Central memory CD4-positive, alpha-beta T cell (primary cell): ENCODE data around the gene TRIM40.

ENCODE experiments used
- DNase-seq: peaks from one replicate; pipeline ENCODE4 v3.0.0; 2022

The TRIM40 gene

DNA sequence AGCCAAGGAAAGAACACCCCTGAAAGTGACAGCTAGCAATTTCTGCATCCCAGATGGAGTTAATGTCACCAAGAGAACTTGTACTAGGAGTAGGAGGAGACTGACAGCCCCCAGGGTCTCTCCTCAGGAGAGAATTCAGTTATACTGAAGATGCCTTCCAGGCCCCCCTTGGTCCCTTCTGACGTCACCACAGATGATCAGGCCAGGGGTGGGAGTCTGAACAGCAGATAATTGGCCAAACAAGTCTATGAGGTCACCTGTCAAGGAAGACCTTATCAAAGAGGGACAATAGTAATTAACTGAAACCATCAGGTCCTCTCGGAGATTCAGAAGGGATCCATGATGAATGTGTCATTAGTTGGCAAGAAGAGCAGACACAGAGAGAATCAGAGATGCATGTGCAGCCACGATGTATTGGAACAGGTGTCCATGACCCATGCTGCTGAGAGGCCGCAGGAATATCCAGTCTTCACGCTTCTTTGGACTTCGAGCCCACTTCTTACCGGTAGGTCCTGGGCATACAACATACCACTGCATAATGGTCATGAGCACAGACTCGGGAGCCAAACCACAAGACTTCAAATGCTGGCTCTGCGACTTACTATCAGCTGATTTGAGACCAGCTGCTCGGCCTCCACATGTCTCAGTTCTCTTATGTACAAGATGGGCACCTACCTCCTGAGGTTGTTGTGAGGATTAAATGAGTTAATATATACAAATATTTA, 14.9 kb downstream of the TRIM40 start:
- DNase-seq = no peak

DNA sequence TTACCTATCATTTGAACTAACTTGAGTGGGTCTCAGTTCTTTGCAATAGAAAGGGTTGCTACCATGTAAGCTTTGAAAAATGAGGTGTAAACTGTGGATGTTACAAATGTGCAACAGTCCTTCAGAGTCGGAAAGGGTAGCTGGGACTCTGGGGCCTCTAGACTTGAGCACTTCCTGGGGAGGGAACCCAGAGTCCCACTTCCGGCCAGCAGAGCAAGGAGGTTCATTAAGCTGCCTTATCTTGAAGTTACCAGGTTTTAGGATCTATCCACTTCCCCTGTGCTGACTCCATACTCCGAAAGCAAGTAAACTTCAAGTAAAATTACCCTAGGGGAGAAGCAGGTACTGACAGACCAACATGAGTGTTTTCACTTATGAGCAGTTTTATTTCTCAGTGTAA, 15.6 kb downstream of the TRIM40 start:
- no peak for DNase-seq

DNA sequence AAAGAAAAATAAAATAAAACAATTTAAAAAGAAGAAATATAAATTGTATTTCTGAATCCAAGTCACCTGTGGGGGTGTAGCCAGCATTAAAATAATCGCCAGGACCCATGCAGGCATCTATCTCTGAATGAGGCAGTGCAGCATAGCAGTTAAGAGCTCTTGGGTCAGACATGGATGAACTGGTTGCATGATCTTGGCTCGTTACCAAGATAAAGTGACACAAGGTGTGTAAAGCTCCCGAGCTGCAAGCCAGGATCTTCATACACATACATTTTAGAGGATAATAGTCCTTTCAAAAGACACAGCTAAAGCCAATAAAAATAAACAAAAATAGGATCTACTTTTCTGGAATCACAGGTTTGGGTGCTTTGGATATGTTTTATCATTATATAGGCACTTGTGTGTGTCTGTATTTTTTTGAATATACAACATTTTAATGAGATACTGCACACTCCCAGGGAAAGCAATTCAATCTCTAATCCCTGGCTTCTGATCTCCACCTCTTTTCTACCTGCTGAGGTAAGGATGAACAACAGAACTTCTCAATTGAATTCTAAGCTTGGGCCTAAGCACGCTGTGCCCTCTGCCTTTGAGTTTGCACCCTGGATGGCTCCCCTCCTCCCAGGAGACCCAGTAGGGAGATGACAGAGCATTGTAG, 16.2 kb downstream of the TRIM40 start:
- DNase-seq = no peak

DNA sequence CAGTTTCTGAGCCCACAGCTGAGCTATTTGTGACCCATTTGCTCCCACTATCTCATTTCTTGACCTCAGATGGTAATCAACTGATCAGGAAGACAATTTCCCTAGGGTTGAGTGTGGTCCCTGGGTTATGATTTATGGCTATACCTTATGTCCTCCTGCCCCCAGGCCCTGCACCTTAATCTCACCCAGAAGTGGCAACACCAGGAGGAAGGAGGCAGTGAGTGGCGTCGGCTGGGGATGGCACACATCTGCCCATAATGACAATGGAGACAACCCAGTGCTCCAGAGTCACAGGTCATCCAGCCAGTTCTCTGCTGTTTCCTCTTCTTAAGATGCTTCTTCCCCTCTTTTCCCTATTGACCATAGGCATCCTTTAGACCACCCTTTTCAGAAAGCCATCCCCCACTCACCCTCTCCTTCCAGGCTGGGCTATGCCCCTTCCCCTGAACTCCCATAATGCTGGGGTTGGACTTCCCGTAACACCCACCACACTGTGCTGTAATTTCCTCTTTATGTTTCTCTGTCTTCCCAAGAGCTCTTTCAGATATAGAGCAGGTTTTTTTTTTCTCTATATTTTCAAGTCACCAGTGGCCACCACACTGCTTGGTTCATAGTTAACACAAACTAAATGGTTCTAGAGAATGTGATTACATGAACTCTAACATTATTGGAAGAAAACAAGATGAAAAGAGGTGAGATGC, 17.1 kb downstream of the TRIM40 start:
- no peak for DNase-seq

DNA sequence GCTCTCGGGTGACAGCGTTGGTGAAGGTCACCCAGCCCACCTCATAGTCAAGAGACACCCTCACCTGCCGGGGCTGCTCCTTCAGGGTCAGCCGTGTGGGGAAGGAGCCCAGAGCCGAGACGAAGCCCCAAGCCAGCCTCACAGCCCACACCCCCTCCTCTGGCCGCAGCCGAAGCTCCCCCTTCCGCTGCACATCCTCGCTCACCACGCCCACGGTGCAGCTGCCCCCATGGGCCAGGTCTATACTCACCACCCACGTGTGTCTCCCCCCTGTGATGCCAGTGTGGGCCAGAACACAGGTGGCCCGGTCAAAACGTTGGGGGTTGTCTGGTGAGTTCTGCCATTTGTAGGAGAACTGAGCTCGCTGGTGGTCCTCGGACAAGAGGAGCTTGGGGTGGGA, 18.1 kb downstream of the TRIM40 start:
- no peak for DNase-seq

DNA sequence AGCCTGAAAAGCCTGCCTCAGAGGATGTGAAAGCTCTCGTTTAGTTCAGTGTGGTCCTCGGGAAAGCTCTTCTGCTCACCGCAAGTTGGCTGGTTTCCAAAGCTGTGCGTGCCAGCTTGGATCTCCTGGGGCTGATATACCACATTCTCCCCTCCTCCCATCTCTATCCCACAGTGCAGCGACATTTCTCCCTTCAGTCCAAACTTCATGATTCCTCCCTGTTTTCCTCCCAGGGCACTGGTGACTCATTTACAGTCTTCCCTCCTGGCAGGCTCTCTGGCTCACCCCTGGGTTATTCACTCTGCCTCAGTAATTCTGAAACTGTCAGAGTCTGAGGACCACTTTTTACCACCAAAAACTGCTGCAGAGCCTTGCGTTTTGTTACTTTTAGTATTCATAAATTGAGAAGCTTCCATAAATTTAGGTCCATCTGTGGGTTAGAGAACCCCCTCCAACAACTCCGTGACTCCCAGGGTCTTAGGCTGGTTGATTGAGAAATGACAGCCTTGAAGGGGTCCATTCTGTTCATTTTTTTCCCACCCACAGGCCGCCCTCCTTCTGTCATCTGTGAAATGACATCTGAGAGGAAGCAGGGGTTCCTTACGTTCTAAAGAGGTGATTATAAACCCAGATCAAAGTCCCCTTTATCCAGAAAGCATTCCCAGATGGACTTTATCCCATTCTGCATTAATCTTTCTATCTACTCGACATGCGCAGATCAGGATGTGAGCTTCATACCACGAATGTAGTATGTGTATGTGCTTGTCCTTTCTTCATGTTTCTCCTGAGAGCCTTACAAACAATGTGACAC, 19.0 kb downstream of the TRIM40 start:
- no peak for DNase-seq

DNA sequence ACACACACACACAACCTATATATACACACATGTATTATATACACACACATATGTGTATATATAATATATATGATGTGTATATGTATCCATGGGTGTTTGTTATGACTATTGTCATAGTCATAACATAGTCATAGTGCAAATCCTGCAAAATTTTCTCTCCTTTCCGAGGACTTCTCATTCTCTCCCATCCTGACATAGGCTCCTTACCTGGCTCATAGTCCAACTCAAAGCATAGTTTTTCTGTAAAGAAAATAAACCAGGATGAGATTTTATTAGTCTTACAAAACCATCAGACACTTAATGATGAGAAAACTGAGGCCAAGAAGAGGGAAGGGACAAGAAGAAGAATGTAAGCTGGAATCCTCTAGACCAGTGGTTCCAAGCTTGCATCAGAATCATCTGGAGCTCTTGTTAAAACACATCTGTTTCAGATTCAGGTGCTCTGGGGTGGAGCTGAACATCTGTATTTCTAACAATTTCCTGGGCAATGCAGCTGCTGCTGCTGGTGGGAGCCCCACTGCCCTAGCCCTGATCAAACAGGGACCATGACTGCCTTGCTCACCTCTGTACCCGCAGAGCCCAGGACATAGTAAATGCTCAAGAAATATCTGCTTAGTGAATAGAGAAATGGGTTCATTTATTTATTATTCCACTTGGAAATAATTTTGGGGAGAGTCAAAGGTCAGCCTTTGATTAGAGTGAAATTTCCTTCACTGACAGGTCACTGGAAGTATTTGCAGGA, 19.8 kb downstream of the TRIM40 start:
- no peak for DNase-seq

DNA sequence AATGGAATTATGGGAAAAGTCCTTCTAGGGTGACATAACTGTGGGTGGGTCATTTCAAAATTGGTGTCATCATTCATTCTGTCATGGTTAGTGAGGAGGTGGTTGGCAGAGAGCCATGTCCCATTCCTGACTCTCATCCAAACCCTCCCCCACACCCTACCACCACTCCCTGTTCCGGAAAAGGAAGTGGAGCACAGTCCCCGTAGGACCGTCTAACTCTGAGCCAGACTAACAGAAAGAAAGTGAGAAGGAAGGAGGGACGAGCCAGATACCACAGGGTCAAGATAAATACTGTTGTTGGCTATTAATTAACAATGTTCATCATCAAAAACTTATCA, 20.3 kb downstream of the TRIM40 start:
- DNase-seq = no peak

DNA sequence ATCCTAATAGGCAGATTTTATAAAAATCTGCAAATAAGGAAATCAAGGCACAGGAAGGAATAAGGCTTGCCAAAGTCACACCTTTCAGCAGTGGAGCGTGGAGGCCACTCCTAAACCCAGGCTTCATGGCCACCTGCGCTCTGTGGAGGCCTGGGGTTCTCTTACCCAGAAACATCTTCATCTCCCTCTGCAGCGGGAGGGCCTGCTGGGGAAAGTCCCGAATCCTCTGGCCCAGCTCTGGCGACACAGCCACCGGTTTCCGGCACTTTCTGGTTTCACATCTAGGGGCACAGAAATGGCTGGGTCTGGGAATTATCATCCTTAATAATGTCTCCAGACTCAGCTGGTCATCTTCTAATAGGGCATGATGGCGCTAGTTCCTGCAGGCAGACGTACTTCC, 20.8 kb downstream of the TRIM40 start:
- no peak for DNase-seq

DNA sequence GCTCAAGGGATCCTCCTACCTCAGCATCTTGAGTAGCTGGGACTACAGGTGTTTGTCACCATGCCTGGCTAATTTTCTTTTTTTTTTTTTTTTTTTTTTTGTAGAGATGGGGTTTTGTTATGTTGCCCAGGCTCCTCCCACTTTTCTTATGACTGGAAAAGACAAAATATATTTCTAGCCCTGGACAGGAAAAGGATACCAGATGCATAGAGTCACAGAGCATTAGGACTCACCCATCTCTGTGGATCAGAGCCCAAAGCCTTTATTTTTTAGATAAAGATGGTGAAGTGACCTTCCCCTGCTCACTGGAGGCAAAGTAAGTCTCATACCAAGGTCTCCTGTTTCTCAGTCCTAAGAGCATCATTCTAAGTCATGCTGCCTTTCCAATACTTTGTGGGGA, 21.6 kb downstream of the TRIM40 start:
- no peak for DNase-seq

DNA sequence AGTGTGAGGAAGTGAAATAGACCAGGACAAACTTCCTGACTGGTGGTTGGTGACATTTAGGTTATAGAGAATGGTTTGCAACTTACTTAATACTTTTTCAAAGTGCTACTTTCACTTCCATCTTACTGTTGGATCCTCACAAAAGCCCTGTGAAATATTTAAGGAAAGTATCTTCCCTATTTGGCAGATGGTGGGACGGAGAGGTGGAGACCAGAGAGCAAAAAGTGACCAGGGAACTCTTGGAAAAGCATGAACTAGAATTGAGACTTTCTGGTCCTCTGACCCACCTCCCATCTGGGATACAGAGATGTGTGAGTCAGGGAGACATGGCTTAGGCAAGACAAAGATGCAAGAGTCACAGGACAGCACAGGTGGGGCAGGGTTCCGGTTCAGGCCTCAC, 22.1 kb downstream of the TRIM40 start:
- DNase-seq = no peak

DNA sequence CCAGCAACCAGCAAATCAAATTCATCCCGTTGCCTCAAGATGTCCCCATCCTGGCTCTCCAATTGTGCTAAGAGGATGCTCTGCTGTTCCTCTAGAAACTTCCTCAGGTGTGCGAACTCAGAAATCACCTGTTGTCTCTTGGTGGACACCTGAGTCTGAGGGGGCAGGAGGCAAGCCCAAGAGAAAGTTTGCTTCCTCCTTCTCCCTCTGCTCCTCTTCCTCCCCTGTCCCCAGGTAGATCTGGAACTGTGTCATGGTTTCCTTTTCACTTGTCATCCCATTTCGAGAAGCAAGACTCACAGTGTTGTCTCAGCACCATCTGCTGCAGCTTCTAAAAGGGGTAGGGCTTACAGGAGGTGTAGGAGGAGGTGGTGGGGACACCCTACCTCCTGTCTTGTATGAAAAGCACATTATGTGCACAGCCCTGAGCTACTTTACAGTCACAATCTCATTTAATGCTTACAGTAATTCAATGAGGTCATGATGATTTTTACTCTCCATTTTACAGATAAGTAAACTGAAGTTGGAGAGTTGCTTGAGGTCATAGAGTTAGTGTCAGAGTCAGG, 22.6 kb downstream of the TRIM40 start:
- DNase-seq = no peak

DNA sequence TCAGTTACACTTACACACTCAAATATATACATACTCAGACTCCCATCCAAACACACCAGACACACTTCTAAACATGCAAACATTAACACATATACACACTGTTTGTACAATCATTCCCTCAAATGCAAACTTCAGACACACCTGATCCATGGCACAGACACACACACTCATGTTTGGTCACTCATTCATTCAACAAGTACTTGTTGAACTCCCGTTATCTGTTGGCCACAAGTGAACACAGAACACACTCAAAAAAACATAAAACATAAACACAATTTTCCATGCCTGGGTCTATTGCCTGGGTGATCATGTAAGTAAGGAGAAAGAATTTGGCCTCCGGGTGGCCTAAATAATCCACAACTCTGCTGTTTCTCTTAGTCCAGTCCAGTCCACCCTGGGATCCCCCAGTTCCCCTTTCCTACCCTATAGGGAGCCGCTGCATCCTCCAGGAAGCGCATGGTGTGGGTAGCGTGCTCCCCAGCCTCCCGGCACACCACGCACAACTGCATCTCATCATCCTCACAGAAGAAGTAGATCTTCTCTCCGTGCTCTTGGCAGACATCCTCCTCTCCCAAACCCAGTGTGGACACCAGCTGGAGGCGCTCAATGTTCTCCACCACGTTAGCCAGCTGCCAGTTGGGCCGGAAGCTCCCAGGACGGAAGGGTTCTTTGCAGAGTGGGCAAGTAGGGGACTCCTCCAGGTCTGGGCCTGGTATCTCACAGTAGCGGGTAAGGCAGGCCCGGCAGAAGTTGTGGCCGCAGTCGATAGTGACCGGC, 24.3 kb downstream of the TRIM40 start:
- no peak for DNase-seq

DNA sequence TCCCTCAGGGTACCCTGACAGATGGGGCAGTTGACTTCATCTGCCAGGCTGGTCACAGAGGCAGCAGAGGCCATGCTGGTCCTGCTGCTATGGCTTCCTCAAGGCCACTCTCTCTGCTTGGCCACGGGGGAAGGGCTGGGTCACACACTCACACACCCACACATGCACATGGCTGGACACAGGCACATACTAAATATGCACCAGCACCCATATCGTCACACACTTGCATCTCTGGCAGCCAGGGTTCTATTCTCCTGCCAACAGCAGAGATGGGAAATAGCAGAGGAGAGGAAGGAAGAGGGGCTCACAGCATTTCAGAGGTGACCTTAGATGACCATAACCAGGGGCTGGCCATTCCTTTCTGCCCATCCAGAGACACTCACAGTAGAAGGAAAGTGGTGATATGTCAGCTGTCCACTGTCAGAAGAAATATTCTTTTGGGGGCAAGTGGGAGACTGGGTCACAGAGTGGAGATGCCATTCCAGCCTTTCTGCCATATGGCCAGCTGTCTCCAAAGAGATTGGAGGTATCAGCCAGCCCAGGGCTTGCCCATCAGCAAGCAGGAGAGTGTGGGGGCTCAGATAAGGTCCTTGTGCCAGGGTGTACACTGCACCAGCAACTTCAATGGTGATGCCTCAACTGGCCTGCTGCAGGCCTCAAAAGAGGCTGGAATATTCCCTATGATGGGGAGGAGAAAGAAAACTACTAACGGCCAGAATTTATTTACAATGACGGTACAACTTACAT, 25.0 kb downstream of the TRIM40 start, which contains the start of gene TRIM10:
Gene TRIM10, minus strand, starts transcription at position 427 of the 747 bp plus-strand sequence. Its CDS starts 353 bp downstream, at position 74.
- no peak for DNase-seq

DNA sequence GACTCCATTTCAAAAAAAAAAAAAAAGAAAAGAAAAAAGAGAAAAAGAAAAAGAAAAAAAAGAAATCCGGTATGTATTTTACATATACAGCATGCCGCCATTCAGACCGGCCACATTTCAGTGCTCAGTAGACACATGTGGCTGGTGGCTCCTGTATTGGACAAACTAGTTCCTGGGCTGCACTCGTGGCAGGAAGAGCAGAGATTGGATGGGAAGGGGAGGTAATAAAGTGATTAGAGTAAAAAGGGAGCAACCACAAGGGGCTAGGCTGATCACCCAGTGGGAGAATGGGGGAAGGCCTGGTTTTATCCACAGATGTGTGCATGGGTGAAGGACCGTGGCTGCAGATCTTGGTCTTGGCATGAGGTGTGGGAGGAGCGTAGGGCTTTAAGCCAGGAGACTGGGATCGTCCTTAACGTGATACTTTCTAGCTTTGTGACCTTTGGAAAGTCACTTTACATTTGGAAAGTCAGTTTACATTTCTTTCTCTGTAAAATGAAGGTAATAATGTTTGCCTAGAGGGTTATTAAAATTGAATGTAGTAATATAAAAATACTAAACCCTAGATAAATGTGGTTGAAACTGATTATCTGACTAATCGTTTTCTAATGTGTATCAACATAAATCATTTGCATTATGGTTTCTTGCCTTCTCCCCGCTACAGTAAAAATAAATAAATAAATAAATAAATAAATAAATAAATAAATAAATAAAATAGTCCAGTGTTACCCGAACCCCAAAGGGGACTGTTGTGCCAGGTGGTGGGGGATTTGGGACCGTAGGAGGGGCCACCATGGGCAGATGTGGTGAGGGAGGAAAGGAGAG, 26.5 kb downstream of the TRIM40 start:
- DNase-seq = no peak

DNA sequence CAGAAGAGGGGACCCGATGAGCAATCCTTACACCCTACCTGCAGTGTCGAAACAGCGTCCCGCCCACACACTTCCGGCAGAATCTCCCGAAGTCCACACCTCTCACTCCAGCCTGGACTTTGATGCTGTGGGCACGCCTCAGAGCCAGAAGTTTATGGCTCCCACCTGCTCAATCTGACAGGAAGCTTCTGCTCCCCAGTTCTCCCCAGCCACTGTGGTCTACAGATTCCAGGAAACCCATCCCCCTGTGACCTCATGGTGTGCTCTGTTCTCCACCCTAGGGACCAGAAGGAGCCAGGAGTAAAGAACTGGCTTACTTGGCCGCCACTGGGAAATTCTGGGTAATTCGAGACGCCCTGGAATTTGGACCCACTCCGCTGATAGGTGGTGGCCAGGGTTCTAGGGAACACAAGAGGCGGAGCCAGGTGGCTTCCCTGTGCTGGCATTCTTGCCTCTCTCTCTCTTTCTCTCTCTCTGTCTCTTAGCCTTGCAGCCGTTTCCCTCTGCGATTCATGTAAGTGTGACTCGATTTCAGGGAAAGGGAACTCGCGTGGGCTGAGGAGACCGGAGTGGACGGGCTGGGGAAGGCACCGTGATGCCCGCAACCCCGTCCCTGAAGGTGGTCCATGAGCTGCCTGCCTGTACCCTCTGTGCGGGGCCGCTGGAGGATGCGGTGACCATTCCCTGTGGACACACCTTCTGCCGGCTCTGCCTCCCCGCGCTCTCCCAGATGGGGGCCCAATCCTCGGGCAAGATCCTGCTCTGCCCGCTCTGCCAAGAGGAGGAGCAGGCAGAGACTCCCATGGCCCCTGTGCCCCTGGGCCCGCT, 27.4 kb downstream of the TRIM40 start, which contains the start of gene TRIM15:
Gene TRIM15, plus strand, starts transcription at position 457 of the 828 bp plus-strand sequence. Its CDS starts 139 bp downstream, at position 596.
- no peak for DNase-seq

DNA sequence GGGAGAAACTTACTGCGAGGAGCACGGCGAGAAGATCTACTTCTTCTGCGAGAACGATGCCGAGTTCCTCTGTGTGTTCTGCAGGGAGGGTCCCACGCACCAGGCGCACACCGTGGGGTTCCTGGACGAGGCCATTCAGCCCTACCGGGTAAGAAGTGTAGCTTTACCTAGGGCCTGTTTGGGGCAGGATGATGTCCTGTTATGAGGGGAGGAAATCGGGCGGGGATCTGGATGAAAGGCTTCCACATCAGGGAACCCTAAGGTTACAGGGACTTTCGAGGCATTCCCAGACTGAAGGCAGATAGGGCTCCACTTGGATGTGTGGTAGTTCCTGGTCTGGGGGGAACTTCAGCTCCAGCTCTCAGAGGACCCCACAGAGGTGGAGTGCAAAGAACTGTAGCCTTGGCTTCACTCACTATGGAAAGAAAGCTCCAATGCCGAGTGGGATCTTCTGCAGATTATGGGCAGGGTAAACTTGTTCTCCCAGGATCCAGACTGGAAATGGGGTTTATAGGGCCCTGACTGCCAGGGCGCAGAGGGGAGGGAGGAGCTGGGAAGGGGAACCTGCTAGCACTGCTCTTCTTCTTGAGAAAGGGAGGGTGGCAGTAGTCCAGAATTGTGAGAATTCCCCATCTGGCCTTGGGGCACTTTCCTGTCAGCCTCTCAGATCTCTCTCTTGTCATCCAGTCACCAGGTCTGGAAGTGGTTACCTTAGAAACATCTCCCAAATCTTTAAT, 28.1 kb downstream of the TRIM40 start:
- DNase-seq = no peak

DNA sequence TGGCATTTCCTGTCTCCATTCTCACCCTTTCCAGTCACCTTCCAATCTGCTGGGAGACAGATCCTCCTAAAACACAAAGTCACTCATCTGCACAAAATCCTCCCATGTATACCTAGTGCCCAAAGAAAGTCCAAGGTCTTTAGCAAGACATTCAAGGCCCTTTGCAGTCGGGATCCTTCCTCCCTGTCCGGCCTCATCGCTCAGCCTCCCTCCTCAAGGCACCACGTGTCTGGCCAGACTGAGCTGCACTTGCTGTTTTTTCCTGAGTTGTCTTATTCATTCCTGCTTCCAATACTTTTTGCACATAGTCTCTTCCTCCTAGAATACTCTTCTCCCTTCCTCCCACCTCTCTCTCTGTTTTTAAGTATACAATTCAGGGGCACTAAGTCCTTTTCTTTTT, 28.8 kb downstream of the TRIM40 start:
- DNase-seq = no peak
